PC-9 (cell line): ENCODE data around the gene KCNMB3.

Source experiments
- EZH2 ChIP-seq: fragments of 200-600 bp; sonication (generic); IDR thresholded peaks from 2 replicates; pipeline ENCODE4 v1.8.0; 2017; ENCODE audit warnings: antibody characterized with exemption, low read depth
- TF ChIP-seq, protein P1 (sequence below): fragments of 200-600 bp; sonication (generic); conservative IDR thresholded peaks from 2 replicates; pipeline ENCODE4 v1.6.1; 2017; ENCODE audit warnings: mixed run types, antibody characterized with exemption, mild to moderate bottlenecking, moderate library complexity

DNA sequence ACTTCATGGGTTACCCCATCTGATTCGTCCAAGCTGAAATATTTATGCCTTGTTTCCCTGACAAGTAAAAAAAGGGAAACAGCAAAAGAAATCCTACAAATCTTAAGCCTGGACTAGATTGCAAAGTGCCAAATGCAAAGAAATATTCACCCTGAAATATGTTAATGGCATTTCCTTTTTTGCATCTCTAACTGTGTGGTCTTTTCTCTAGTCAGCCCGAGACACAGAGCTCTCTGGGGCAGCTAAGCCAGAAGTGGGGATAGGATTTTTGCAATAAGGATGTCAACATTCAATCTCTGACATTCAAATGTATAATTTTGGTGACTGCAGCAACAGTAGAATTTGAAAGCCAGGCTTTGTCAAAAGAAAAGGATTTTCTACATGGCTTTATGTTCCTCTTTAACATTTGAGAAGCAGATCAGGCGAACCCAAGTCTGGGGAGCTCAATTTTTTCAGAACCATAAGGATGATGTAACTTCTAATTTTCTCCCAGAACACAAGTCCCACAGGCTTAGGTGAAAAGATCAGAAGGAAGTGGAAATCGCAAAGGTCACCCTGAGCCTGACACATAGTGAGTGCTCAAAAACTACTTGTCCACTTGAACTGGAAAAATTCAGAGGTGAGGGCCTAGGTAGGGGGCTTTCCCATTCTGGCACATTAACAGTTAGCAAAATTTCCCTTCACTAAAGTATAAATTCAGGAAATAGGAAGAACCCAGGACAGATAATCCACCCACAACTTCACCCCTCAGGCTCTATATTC lies 28.2 kb upstream of the KCNMB3 start:
- no peak for TF ChIP-seq EZH2
- TF ChIP-seq, protein P1, sequence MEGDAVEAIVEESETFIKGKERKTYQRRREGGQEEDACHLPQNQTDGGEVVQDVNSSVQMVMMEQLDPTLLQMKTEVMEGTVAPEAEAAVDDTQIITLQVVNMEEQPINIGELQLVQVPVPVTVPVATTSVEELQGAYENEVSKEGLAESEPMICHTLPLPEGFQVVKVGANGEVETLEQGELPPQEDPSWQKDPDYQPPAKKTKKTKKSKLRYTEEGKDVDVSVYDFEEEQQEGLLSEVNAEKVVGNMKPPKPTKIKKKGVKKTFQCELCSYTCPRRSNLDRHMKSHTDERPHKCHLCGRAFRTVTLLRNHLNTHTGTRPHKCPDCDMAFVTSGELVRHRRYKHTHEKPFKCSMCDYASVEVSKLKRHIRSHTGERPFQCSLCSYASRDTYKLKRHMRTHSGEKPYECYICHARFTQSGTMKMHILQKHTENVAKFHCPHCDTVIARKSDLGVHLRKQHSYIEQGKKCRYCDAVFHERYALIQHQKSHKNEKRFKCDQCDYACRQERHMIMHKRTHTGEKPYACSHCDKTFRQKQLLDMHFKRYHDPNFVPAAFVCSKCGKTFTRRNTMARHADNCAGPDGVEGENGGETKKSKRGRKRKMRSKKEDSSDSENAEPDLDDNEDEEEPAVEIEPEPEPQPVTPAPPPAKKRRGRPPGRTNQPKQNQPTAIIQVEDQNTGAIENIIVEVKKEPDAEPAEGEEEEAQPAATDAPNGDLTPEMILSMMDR, result no peak
